ENCODE results near the gene ERP29.
A peak's percentile ranks its signal among the peaks of the same experiment; 100 is the strongest.

The ERP29 gene

GRCh38 chr12:112010415-112011344 lies 2.5 kb upstream of the ERP29 start:
- TF ChIP-seq CTCF (IDR thresholded peaks at IDR 0.05; ENCODE audit: poor library complexity, severe bottlenecking): no peak
- Histone ChIP-seq H3K27ac (ENCODE audit: poor library complexity, severe bottlenecking) (no peak overlapping the region), H3K27me3 (ENCODE audit: insufficient read depth, poor library complexity, severe bottlenecking) (no peaks in the 10 kb centered on the region), H3K9me3 (ENCODE audit: severe bottlenecking) (no peaks in the 10 kb centered on the region), H3K4me1 (ENCODE audit: insufficient read depth, poor library complexity, severe bottlenecking) (peaks cover 11% of the 10 kb centered on the region), H3K4me3 (ENCODE audit: severe bottlenecking) (no peak overlapping the region), H3K36me3 (ENCODE audit: low read depth) (peaks cover 7% of the 10 kb centered on the region)
- DNase-seq (ENCODE audit: low spot score) (no peak), ATAC-seq (ENCODE audit: low read depth) (no peak)

- no peak for ATAC-seq (ENCODE audit: low read depth)
- TF ChIP-seq CTCF (IDR thresholded peaks at IDR 0.05; ENCODE audit: poor library complexity, severe bottlenecking): no peak
- DNase-seq (ENCODE audit: low spot score): no peak
- no peaks in the 10 kb centered on the region for H3K9me3 ChIP-seq (ENCODE audit: severe bottlenecking)
- peaks cover 4% of the 10 kb centered on the region for H3K4me1 ChIP-seq (ENCODE audit: insufficient read depth, poor library complexity, severe bottlenecking)
- peak overlapping the region; percentile 89 for H3K4me3 ChIP-seq (ENCODE audit: severe bottlenecking)
- peak overlapping the region; percentile 88 for H3K27ac ChIP-seq (ENCODE audit: poor library complexity, severe bottlenecking)
- no peaks in the 10 kb centered on the region for H3K27me3 ChIP-seq (ENCODE audit: insufficient read depth, poor library complexity, severe bottlenecking)
- peaks cover 16% of the 10 kb centered on the region for H3K36me3 ChIP-seq (ENCODE audit: low read depth)
Observed at GRCh38 chr12:112011685-112012084, 1.5 kb upstream of the ERP29 start.

- no peak for TF ChIP-seq CTCF (IDR thresholded peaks at IDR 0.05; ENCODE audit: poor library complexity, severe bottlenecking)
- ATAC-seq (ENCODE audit: low read depth) (peak; percentile 54), DNase-seq (ENCODE audit: low spot score) (peak; percentile 74)
- H3K27me3 ChIP-seq (ENCODE audit: insufficient read depth, poor library complexity, severe bottlenecking): no peaks in the 10 kb centered on the region
- H3K9me3 ChIP-seq (ENCODE audit: severe bottlenecking): no peaks in the 10 kb centered on the region
- H3K36me3 ChIP-seq (ENCODE audit: low read depth): peaks cover 21% of the 10 kb centered on the region
- peak overlapping the region; percentile 89 for H3K4me3 ChIP-seq (ENCODE audit: severe bottlenecking)
- peaks cover 11% of the 10 kb centered on the region for H3K4me1 ChIP-seq (ENCODE audit: insufficient read depth, poor library complexity, severe bottlenecking)
- peak overlapping the region; percentile 88 for H3K27ac ChIP-seq (ENCODE audit: poor library complexity, severe bottlenecking)
Observed at GRCh38 chr12:112013601-112014402, 576 bp downstream of the ERP29 start.

GRCh38 chr12:112015938-112016337 lies 2.7 kb downstream of the ERP29 start:
- Histone ChIP-seq H3K27ac (ENCODE audit: poor library complexity, severe bottlenecking) (no peak overlapping the region), H3K4me1 (ENCODE audit: insufficient read depth, poor library complexity, severe bottlenecking) (peaks cover 18% of the 10 kb centered on the region), H3K27me3 (ENCODE audit: insufficient read depth, poor library complexity, severe bottlenecking) (no peaks in the 10 kb centered on the region), H3K36me3 (ENCODE audit: low read depth) (peaks cover 40% of the 10 kb centered on the region), H3K4me3 (ENCODE audit: severe bottlenecking) (no peak overlapping the region), H3K9me3 (ENCODE audit: severe bottlenecking) (no peaks in the 10 kb centered on the region)
- ATAC-seq (ENCODE audit: low read depth): no peak
- no peak for TF ChIP-seq CTCF (IDR thresholded peaks at IDR 0.05; ENCODE audit: poor library complexity, severe bottlenecking)
- DNase-seq (ENCODE audit: low spot score): no peak
